ENCODE results near the gene CLIP2.
A peak's percentile ranks its signal among the peaks of the same experiment; 100 is the strongest.
"Not testable (repeated sequence)": the region's sequence is repeated elsewhere in the genome, so short reads cannot be mapped to it uniquely, and the experiment has no call there.

Gene CLIP2

DNA sequence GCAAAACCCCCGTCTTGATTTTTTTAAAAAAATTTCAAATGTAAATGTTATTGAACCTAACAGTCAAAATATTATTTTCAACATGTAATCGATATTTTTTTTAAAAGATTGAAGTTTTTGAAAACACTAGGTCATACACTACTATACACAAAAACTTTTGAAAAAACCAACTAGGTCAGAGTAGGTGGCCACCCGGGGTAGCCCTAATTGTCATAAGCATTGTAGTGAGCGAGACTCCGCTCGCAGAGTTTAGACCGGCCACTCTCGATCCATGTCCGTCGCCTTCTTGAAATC is 35.4 kb upstream of the CLIP2 start:
- Histone ChIP-seq H3K14ac (ENCODE audit: low read length) (no peak overlapping the region), H2BK120ac (ENCODE audit: low read depth, low read length) (no peak overlapping the region), H3K36me3 (replicated peaks in 1 of 2; ENCODE audit: control insufficient read depth in 2 of 2, insufficient read depth in 2 of 2, low read length in 2 of 2) (peaks cover 16 to 39% of the 10 kb centered on the region in 2 donors), H4K8ac (ENCODE audit: low read depth, low read length) (no peak overlapping the region), H3K79me1 (ENCODE audit: low read depth, low read length) (peaks cover 9% of the 10 kb centered on the region), H3K4me3 (ENCODE audit: low read length in 2 of 2) (peak overlapping the region; percentile 95 to 100), H3K23ac (ENCODE audit: low read depth, low read length, poor library complexity) (peak overlapping the region; percentile 38), H3K27ac (replicated peaks; ENCODE audit: low read length) (no peak overlapping the region), H2AK5ac (ENCODE audit: low read depth, low read length) (peak overlapping the region; percentile 90), H2AFZ (ENCODE audit: low read length) (peak overlapping the region; percentile 93), H2BK15ac (ENCODE audit: low read length) (peak overlapping the region; percentile 75), H3K9me3 (replicated peaks in 1 of 2; ENCODE audit: control insufficient read depth in 2 of 2, insufficient read depth in 1 of 2, low read depth in 1 of 2, low read length in 2 of 2) (no peaks in the 10 kb centered on the region), H3K4me1 (ENCODE audit: control insufficient read depth in 2 of 2, insufficient read depth in 1 of 2, low read depth in 1 of 2, low read length in 2 of 2) (peaks cover 2 to 7% of the 10 kb centered on the region in 2 donors), H3K9ac (ENCODE audit: low read depth, low read length, poor library complexity) (peak overlapping the region; percentile 98), H2BK5ac (ENCODE audit: low read length) (no peak overlapping the region), H3K27me3 (ENCODE audit: control insufficient read depth in 3 of 3, insufficient read depth in 3 of 3, low read depth in 1 of 3, low read length in 3 of 3) (no peaks in the 10 kb centered on the region), H3K4ac (ENCODE audit: low read length) (no peak overlapping the region), H3K18ac (ENCODE audit: low read length) (peak overlapping the region; percentile 96), H4K91ac (ENCODE audit: low read depth, low read length, poor library complexity) (no peak overlapping the region), H3K4me2 (ENCODE audit: insufficient read depth, low read length, poor library complexity, severe bottlenecking) (peak overlapping the region; percentile 69), H2BK12ac (ENCODE audit: low read length) (no peak overlapping the region)
- DNase-seq (ENCODE audit: low spot score), result no peak
- no CpG with 5 or more reads among the region's 10 CpGs for WGBS, 2 donors (ENCODE audit: extremely low coverage in 2 of 2, insufficient read length in 2 of 2, insufficient replicate concordance in 1 of 2)

DNA sequence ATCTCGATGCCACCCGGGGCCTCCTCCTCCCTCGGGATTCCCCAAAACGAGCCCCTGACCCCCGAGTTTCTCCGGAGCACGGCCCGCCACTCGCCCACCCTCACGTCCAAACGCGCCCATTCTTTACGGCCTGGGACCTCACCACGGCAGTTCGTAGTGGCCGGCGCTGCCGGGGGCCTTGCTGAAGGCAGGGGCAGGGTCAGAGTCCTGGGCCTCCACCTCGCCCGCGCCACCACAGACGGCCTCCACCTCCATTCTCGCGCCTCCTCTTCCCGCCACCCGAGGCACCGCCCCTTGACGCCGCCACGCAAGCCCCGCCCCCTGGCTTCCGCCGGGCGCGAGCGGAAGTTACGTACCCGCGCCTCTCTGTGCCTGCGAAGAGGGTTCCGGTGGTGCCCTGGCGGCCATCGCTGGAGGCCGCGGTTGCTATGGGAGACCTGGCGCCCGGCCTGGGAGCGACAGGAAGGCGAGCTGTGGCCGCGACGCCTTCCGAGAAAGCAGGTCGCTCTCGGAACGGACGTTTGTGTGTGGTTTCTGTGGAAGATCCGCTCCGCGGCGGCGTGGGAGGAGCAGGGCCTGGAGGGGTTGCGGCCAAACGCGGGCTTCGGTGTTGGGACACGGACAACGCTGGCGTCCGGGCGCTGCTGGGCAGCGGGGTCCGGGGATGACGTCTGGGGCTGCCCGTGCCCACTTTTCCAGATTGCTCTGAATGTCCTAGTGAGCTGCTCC is 34.9 kb upstream of the CLIP2 start, which contains the start of gene RFC2:
Gene RFC2, minus strand, starts transcription at position 271 of the 729 bp plus-strand sequence. Its CDS starts 16 bp downstream, at position 255.
- H4K91ac ChIP-seq (ENCODE audit: low read depth, low read length, poor library complexity), result no peak within 1 kb of the TSS
- H3K36me3 ChIP-seq (replicated peaks in 1 of 2; ENCODE audit: control insufficient read depth in 2 of 2, insufficient read depth in 2 of 2, low read length in 2 of 2), result peaks cover 12 to 34% of the 10 kb centered on the region in 2 donors
- H2AFZ ChIP-seq (ENCODE audit: low read length), result peak within 1 kb of the TSS; percentile 93
- H3K27ac ChIP-seq (replicated peaks; ENCODE audit: low read length), result peak within 1 kb of the TSS; percentile 61
- peak within 1 kb of the TSS; percentile 38 for H3K23ac ChIP-seq (ENCODE audit: low read depth, low read length, poor library complexity)
- H3K18ac ChIP-seq (ENCODE audit: low read length), result peak within 1 kb of the TSS; percentile 99
- H2BK12ac ChIP-seq (ENCODE audit: low read length), result no peak within 1 kb of the TSS
- no peak within 1 kb of the TSS for H4K8ac ChIP-seq (ENCODE audit: low read depth, low read length)
- peak within 1 kb of the TSS; percentile 70 for H3K4me2 ChIP-seq (ENCODE audit: insufficient read depth, low read length, poor library complexity, severe bottlenecking)
- H3K79me1 ChIP-seq (ENCODE audit: low read depth, low read length), result peaks cover 9% of the 10 kb centered on the region
- no peak within 1 kb of the TSS for H2BK5ac ChIP-seq (ENCODE audit: low read length)
- H3K27me3 ChIP-seq (ENCODE audit: control insufficient read depth in 3 of 3, insufficient read depth in 3 of 3, low read depth in 1 of 3, low read length in 3 of 3), result no peaks in the 10 kb centered on the region
- H3K9me3 ChIP-seq (replicated peaks in 1 of 2; ENCODE audit: control insufficient read depth in 2 of 2, insufficient read depth in 1 of 2, low read depth in 1 of 2, low read length in 2 of 2), result no peaks in the 10 kb centered on the region
- H2AK5ac ChIP-seq (ENCODE audit: low read depth, low read length), result peak within 1 kb of the TSS; percentile 90
- H2BK120ac ChIP-seq (ENCODE audit: low read depth, low read length), result no peak within 1 kb of the TSS
- peak within 1 kb of the TSS; percentile 95 to 100 for H3K4me3 ChIP-seq (ENCODE audit: low read length in 2 of 2)
- H2BK15ac ChIP-seq (ENCODE audit: low read length), result peak within 1 kb of the TSS; percentile 75
- DNase-seq (ENCODE audit: low spot score), result peak; percentile 94
- peak within 1 kb of the TSS; percentile 84 for H3K14ac ChIP-seq (ENCODE audit: low read length)
- no CpG with 5 or more reads among the region's 75 CpGs for WGBS, 2 donors (ENCODE audit: extremely low coverage in 2 of 2, insufficient read length in 2 of 2, insufficient replicate concordance in 1 of 2)
- peak within 1 kb of the TSS; percentile 84 for H3K4ac ChIP-seq (ENCODE audit: low read length)
- peaks cover 2 to 7% of the 10 kb centered on the region in 2 donors for H3K4me1 ChIP-seq (ENCODE audit: control insufficient read depth in 2 of 2, insufficient read depth in 1 of 2, low read depth in 1 of 2, low read length in 2 of 2)
- peak within 1 kb of the TSS; percentile 98 for H3K9ac ChIP-seq (ENCODE audit: low read depth, low read length, poor library complexity)

DNA sequence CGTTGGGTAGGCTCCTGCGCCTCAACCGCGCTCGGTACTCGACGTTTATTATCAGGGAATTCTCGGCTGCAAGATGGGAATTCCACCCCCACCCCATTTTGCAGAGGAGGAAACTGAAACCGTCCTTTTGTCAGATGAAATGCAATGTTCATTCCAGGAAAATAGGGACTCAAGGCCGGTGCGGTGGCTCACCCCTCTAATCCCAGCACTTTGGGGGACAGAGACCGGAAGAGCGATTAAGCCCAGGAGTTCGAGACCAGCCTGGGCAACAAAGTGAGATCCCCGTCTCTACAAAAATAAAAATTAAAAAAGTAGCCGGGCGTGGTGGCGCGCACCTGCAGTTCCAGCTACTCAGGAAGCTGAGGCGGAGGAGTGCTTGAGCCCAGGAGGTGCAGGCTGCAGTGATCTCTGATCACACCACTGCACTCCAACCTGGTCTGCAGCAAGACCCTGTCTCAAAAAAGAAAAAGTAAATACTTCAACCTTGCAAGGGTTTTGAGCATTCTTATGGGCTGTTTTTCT is 34.3 kb upstream of the CLIP2 start:
- H3K79me1 ChIP-seq (ENCODE audit: low read depth, low read length), result peaks cover 9% of the 10 kb centered on the region
- peak overlapping the region; percentile 70 for H3K4me2 ChIP-seq (ENCODE audit: insufficient read depth, low read length, poor library complexity, severe bottlenecking)
- DNase-seq (ENCODE audit: low spot score), result no peak
- H2BK5ac ChIP-seq (ENCODE audit: low read length), result no peak overlapping the region
- H3K27ac ChIP-seq (replicated peaks; ENCODE audit: low read length), result peak overlapping the region; percentile 61
- no peak overlapping the region for H2BK15ac ChIP-seq (ENCODE audit: low read length)
- peak overlapping the region; percentile 38 for H3K23ac ChIP-seq (ENCODE audit: low read depth, low read length, poor library complexity)
- peak overlapping the region; percentile 10 for H2AK5ac ChIP-seq (ENCODE audit: low read depth, low read length)
- H3K27me3 ChIP-seq (ENCODE audit: control insufficient read depth in 3 of 3, insufficient read depth in 3 of 3, low read depth in 1 of 3, low read length in 3 of 3), result no peaks in the 10 kb centered on the region
- no peak overlapping the region for H3K14ac ChIP-seq (ENCODE audit: low read length)
- peaks cover 2 to 7% of the 10 kb centered on the region in 2 donors for H3K4me1 ChIP-seq (ENCODE audit: control insufficient read depth in 2 of 2, insufficient read depth in 1 of 2, low read depth in 1 of 2, low read length in 2 of 2)
- no peaks in the 10 kb centered on the region for H3K9me3 ChIP-seq (replicated peaks in 1 of 2; ENCODE audit: control insufficient read depth in 2 of 2, insufficient read depth in 1 of 2, low read depth in 1 of 2, low read length in 2 of 2)
- no peak overlapping the region for H2BK12ac ChIP-seq (ENCODE audit: low read length)
- peaks cover 10 to 28% of the 10 kb centered on the region in 2 donors for H3K36me3 ChIP-seq (replicated peaks in 1 of 2; ENCODE audit: control insufficient read depth in 2 of 2, insufficient read depth in 2 of 2, low read length in 2 of 2)
- H2AFZ ChIP-seq (ENCODE audit: low read length), result peak overlapping the region; percentile 93
- H4K8ac ChIP-seq (ENCODE audit: low read depth, low read length), result no peak overlapping the region
- no CpG with 5 or more reads among the region's 20 CpGs for WGBS, 2 donors (ENCODE audit: extremely low coverage in 2 of 2, insufficient read length in 2 of 2, insufficient replicate concordance in 1 of 2)
- no peak overlapping the region for H2BK120ac ChIP-seq (ENCODE audit: low read depth, low read length)
- peak overlapping the region; percentile 98 for H3K9ac ChIP-seq (ENCODE audit: low read depth, low read length, poor library complexity)
- H3K4ac ChIP-seq (ENCODE audit: low read length), result no peak overlapping the region
- peak overlapping the region; percentile 99 for H3K18ac ChIP-seq (ENCODE audit: low read length)
- H3K4me3 ChIP-seq (ENCODE audit: low read length in 2 of 2), result peak overlapping the region; percentile 95 to 100
- no peak overlapping the region for H4K91ac ChIP-seq (ENCODE audit: low read depth, low read length, poor library complexity)

DNA sequence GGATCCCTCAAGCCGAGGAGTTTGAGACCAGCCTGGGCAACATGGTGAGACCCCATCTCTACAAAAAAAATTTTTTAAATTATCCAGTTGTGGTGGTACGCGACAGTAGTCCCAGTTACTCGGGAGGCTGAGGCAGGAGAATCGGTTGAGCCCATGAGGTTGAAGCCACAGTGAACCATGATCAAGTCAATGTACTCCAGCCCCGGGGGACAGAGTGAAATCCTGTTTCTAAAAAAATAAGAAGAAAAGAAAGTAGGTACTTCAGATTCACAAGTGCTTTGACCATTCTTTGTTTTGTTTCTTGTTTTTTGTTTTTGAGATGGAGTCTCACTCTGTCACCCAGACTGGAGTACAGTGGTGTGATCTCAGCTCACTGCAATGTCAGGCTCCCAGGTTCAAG is 33.7 kb upstream of the CLIP2 start:
- not testable (repeated sequence) for H3K4ac ChIP-seq (ENCODE audit: low read length); H3K23ac ChIP-seq (ENCODE audit: low read depth, low read length, poor library complexity); H2AK5ac ChIP-seq (ENCODE audit: low read depth, low read length); H3K18ac ChIP-seq (ENCODE audit: low read length); H2AFZ ChIP-seq (ENCODE audit: low read length); H3K27me3 ChIP-seq (ENCODE audit: control insufficient read depth in 3 of 3, insufficient read depth in 3 of 3, low read depth in 1 of 3, low read length in 3 of 3); H3K4me1 ChIP-seq (ENCODE audit: control insufficient read depth in 2 of 2, insufficient read depth in 1 of 2, low read depth in 1 of 2, low read length in 2 of 2); H3K79me1 ChIP-seq (ENCODE audit: low read depth, low read length); H3K9me3 ChIP-seq (replicated peaks in 1 of 2; ENCODE audit: control insufficient read depth in 2 of 2, insufficient read depth in 1 of 2, low read depth in 1 of 2, low read length in 2 of 2); H2BK15ac ChIP-seq (ENCODE audit: low read length); H2BK120ac ChIP-seq (ENCODE audit: low read depth, low read length); H2BK5ac ChIP-seq (ENCODE audit: low read length); H3K27ac ChIP-seq (replicated peaks; ENCODE audit: low read length); DNase-seq (ENCODE audit: low spot score); H2BK12ac ChIP-seq (ENCODE audit: low read length); H4K91ac ChIP-seq (ENCODE audit: low read depth, low read length, poor library complexity); H4K8ac ChIP-seq (ENCODE audit: low read depth, low read length); H3K14ac ChIP-seq (ENCODE audit: low read length); H3K9ac ChIP-seq (ENCODE audit: low read depth, low read length, poor library complexity)
- Histone ChIP-seq H3K4me3 (ENCODE audit: low read length in 2 of 2) (peak overlapping the region in 1 of 2 donors; percentile 95), H3K4me2 (ENCODE audit: insufficient read depth, low read length, poor library complexity, severe bottlenecking) (peak overlapping the region; percentile 70), H3K36me3 (replicated peaks in 1 of 2; ENCODE audit: control insufficient read depth in 2 of 2, insufficient read depth in 2 of 2, low read length in 2 of 2) (peaks cover 5 to 22% of the 10 kb centered on the region in 2 donors)
- WGBS, 2 donors (ENCODE audit: extremely low coverage in 2 of 2, insufficient read length in 2 of 2, insufficient replicate concordance in 1 of 2), result no CpG with 5 or more reads among the region's 6 CpGs

All from neuronal stem cell (in vitro differentiated cells).